Retina (tissue), 1 donor: ENCODE measurements around the gene N4BP2.
"Not testable (repeated sequence)": the region's sequence is repeated elsewhere in the genome, so short reads cannot be mapped to it uniquely, and the experiment has no call there.

ENCODE experiments used
- DNase-seq: peaks from one replicate; pipeline ENCODE4 v3.0.0-alpha.2; 2016

The N4BP2 gene

DNA sequence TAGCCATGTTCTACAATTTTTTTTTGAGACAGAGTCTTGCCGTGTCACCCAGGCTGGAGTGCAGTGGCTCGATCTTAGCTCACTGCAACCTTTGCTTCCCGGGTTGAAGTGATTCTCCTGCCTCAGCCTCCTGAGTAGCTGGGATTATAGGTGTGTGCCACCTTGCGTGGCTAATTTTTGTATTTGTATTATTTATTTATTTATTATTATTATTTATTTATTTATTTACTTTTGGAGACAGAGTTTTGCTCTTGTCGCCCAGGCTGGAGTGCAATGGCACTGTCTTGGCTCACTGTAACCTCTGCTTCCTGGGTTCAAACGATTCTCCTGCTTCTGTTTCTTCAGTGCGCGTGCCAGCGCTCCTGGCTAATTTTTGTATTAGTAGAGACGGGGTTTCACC, 36.8 kb downstream of the N4BP2 start:
- not testable (repeated sequence) for DNase-seq

DNA sequence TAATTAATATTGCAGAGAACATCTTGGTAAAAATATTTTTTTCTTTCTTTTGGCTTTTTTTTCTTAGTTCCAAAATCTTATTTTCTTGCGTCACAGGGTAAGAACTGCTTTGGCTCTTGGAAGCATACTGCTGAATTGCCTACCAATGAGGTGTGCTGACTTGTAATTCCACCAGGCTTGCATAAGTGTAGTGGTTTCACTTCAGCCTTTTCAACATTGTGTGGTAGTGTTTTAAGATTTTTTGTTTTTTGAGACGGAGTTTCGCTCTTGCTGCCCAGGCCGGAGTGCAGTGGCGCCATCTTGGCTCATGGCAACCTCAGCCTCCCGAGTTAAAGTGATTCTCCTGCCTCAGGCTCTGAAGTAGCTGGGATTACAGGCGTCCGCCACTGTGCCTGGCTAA, 42.4 kb downstream of the N4BP2 start:
- no peak for DNase-seq

DNA sequence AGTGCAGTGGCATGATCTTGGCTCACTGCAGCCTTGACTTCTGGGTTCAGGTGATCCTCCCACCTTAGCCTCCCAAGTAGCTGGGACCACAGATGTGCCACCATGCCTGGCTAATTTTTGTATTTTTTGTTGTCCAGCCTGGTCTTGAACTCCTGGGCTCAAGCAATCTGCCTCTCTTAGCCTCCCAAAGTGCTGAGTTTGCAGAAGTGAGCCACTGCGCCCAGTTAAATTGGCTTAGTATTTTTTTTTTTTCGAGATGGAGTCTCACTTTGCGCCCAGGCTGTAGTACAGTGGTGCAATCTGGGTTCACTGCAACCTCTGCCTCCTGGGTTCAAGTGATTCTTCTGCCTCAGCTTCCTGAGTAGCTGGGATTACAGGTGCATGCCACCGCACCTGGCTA, 50.5 kb downstream of the N4BP2 start:
- DNase-seq: not testable (repeated sequence)

DNA sequence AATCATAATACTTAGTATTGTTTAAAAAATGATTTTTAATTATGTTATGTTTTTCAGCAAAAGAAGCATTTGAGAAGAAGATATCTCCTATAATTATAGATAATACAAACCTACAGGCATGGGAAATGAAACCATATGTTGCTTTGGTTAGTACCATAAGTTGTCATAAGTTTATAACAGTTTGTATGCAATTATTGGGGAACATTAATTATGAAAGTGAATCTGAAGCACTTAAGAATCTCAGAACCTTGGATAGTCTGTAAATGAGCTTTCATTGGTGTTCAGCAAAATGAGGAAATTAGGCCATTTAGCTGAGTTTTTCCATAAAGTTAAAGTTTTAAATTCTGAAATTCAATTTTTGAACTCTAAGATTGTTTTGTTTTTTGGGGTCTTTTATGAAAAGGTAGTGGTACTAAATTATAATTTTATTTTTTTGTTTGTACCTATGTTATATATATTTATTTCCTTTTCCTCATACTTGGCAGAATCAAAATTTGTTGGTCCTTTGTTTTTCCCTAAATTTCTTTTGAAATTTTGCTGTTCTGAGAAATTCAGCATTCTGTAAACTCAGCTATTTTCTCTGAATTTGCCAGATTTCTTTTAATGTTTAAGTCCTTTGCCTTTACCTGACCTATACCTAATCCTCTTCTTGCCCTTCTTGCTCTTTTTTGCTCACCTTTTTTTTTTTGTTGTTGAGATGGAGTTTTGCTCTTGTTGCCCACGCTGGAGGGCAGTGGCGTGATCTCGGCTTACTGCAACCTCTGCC, 55.6 kb downstream of the N4BP2 start:
- no peak for DNase-seq

DNA sequence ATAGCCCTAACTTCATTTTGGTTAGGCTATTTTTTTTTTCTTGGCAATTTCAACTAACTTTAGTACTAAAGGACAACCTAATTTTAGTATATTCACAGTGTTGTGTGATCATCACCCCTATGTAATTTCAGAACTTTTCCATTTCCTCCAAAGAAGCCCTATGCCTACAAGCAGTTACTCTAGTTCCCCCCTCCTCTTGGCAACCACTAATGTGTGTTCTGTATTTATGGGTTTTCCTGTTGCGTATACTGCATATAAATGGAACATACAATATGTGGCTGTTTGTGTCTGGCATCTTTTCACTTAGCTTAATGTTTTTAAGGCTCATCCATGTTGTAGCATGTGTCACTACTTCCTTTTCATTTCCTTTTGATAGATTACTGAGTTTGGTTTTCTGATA, 57.6 kb downstream of the N4BP2 start:
- DNase-seq: no peak

DNA sequence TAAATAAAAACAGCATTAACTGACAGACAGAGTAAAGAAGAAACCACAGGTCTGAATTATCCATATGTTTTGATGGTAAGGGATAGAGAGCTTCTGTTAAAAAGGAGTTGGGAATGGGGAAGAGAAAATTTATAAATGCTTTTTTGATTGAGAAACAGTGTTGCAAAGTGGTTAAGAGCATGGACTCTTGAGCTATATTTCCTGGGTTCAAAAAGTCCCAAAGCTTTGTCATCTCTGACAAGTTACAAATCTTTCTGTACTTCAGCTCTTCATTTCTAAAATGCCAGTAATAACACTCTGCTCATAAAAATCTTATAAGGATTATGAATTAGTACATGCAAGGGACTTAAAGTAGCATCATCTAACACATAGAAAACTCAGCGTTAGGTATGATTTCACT, 62.2 kb downstream of the N4BP2 start:
- no peak for DNase-seq

DNA sequence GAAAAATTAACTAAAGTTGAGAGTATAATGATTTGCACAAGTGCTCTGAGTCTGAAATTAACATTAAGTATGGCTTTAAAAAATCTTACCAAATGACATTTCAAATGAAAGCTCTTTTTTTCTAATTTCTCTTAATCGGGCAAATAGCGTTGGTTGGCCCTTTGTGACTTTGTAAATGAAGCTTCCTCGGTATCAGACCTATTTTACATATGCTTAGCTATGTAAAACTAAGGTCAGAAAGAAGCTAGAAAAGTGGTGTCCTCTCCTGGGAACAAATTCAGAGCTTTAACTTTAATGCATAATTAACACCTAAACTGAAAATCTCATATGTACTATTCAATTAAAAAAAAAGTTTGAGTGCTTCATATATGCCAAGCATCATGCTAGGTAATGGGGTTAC, 62.7 kb downstream of the N4BP2 start:
- DNase-seq: no peak

DNA sequence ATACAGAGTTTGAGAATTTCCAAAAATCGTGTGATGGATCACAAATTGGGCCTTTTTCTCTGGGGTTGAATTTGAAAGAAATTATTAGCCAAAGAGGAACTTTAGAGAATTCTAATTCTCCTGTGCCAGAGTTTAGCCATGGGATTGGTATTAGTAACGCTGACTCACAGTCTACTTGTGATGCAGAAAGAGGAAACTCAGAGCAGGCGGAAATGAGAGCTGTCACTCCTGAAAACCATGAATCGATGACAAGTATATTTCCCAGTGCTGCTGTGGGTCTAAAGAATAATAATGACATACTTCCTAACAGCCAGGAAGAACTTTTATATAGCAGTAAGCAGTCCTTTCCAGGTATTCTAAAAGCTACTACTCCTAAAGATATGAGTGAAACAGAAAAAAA, 64.9 kb downstream of the N4BP2 start:
- no peak for DNase-seq

DNA sequence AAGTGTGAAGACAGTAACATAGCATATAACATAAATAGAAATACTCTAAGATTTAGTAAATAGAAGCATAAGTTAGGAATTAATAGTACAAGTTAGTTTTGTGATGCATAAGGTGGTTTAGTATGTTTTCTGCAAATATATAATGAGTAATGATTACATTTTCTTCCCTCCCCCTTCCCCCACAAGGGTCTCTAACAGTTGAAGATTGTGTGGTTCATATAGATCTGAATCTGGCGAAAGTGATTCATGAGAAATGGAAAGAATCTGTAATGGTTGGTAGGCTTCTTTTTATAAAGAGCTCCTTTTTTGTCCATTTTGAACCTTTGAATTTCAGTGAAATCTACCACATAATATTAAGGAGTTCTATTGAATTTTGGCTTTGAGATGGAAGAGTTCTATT, 66.3 kb downstream of the N4BP2 start:
- DNase-seq: no peak

DNA sequence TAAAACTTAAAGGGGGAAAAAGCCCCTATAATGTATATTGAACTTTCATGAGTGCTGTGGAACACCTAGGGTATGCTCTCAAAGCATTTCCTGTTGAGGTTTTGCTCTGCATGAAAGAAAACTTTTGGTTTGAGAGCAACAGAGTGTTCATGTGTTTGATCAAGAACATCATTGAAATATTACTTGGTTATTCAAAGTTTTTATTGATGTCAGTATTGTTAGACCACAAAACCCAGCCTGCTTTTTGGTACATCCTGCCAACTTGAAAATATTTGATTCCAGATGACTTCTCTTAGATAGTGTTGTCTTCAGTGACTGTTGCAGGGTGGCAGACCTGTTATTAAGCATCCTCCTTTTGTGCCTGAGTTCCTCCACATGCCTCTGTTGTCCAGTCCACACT, 68.0 kb downstream of the N4BP2 start:
- no peak for DNase-seq

DNA sequence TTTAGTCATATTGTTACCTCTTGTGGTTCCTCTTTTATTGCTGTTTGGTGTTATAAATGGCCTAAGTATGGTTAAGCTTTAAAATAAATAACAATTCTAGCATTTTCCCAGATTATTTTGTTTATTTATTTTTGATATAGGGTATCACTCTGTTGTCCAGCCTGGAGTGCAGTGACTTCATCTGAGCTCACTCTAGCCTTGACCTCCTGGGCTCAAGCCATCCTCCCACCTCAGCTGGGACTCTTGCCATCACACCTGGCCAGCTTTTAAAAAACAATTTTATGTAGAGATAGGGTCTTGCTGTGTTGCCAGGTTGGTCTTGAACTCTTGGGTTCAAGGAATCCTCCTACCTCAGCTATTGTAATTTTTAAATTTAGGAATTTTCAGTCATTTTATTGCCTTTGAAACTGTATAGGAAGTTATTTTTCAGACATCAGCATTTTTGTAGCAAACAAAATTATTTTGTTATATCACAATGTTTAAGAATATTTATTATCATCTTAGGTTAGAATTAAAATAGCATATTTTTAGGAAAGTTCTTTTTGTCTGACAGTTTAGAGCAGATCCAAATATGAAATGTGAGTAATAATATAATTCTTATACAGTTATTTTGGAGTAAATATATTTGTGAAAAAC, 73.9 kb downstream of the N4BP2 start:
- no peak for DNase-seq

DNA sequence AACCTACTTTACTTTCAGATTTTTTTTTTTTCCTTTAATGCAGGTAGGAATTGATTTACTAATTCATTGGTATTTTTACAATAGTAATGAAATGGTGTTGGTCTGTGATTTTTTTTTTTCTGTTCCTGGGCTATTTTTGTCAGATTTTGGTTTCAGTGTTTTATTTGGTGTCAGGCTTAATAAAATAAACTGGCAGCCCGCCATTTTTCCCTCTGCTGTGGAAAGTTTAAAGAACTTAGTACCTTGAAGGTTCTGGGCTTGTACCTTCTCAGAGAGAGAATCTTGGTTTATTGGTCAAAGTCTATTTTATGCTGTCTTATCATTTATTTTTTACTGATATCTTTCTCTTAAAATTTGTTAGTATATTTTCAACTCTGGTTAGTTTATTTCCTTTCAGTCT, 76.2 kb downstream of the N4BP2 start:
- no peak for DNase-seq

DNA sequence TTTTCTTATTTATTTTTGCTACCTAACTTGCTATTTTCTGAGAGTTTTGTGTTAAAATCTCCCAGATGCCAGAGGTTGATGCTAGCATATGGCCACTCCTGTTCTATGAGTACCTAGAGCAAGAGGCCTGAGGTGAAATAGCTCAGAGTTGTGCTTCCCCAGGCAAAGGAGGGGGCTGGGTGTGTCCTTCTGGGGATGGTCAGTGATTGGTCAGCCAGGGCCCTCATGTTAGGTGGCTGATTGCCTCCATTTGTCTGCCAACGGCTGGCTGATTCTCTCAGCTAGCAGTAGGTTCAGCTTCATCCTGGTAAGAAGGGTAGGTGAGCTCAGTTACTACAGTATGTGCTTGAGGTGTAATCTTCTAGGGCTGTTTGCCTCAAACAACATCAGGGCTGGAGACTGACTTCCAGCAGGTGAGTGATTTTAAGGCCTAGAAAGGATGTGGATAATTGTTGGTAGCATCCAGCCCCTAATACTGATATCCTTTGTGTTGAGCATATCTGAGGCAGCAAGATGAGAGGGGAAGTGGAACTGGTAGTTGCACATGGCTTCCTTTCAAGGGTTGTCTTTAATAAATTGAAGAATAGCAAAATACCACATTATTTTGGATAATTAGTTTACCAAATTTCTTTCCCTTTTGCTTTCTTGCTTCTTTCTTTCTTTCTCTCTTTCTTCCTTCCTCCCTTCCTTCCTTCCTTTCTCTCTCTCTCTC, 77.7 kb downstream of the N4BP2 start:
- no peak for DNase-seq

DNA sequence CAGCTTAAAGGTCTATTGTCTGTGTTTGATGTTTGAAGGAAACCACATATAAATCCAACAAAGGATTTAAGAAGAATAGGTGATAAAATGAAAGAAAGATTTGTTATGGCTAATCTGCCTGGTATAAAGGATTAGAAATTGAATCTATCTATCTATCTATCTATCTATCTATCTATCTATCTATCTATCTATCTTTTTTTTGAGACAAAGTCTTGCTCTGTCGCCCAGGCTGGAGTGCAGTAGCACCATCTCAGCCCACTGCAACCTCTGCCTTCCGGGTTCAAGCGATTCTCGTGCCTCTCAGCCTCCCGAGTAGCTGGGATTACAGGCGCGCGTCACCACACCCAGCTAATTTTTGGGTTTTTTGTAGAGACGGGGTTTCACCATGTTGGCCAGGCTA, 79.6 kb downstream of the N4BP2 start:
- not testable (repeated sequence) for DNase-seq

DNA sequence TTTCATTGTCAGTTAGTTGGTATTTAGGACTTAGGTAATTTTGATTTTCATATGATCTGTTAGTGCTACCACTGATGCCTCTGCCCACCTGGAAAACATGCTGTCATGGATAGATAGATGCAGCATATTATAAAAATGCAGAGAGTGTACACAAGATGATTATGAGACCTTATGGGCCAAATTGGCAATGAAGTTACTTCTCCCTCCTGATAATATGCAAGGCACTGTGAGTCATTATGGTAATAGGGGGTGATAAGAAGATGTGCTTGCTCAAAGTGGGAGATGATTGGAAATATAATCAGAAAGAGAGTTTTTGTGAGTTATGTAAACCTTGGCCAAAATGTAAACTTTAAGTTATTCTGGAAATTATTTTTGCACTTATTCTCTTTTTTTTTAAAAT, 83.5 kb downstream of the N4BP2 start:
- no peak for DNase-seq

DNA sequence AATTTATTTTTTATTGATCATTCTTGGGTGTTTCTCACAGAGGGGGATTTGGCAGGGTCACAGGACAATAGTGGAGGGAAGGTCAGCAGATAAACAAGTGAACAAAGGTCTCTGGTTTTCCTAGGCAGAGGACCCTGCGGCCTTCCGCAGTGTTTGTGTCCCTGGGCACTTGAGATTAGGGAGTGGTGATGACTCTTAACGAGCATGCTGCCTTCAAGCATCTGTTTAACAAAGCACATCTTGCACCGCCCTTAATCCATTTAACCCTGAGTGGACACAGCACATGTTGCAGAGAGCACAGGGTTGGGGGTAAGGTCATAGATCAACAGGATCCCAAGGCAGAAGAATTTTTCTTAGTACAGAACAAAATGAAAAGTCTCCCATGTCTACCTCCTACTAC, 83.9 kb downstream of the N4BP2 start:
- not testable (repeated sequence) for DNase-seq

DNA sequence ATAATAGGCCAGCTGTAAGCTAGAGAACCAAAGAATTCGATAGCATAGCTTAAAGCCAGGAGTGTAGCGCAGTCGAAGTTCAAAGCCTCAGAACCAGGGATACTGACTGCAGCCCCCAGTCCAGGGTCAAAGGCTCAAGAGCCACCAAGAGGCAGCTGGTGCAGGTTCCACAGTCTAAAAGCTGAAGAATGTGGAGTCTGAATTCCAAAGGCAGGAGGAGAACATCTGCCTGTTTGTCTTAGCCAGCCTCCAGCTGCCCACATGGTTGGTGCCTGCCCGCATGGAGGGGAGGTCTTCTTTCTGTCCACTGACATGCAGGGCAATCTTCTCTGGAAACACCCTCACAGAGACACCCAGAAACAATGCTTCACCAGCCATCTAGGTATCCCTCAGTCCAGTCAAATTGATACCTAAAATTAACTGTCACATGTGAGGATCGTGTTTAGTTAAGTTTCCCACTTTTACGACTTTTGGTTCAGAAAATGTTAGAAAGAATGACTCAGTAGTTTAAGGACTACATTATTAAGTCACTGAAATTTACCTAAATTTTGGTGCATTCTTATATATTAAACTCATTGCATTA, 87.4 kb downstream of the N4BP2 start:
- DNase-seq: no peak

DNA sequence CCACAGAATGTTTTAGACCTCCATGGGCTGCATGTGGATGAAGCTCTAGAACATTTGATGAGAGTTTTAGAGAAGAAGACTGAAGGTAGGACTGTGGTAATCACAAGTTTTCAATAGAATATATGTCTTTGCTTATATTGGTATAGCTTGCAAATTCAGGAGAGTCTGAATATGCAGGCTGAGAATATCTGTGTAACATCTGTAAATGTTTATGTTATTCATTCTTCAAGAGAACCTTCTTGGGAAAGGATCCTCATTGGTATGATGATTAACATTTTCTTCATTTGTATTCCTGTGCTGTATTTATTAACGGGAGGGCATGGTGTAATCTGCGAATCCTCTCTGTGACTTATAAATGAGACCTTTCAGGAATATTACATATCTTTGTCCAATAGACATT, 88.1 kb downstream of the N4BP2 start:
- no peak for DNase-seq

DNA sequence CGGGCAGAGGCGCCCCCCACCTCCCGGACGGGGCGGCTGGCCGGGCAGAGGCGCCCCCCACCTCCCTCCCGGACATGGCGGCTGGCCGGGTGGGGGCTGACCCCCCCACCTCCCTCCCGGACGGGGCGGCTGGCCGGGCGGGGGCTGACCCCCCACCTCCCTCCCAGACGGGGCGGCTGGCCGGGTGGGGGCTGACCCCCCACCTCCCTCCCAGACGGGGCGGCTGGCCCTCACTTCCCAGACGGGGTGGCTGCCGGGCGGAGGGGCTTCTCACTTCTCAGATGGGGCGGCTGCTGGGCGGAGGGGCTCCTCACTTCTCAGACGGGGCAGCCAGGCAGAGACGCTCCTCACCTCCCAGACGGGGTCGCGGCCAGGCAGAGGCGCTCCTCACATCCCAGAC, 90.8 kb downstream of the N4BP2 start:
- DNase-seq: not testable (repeated sequence)

DNA sequence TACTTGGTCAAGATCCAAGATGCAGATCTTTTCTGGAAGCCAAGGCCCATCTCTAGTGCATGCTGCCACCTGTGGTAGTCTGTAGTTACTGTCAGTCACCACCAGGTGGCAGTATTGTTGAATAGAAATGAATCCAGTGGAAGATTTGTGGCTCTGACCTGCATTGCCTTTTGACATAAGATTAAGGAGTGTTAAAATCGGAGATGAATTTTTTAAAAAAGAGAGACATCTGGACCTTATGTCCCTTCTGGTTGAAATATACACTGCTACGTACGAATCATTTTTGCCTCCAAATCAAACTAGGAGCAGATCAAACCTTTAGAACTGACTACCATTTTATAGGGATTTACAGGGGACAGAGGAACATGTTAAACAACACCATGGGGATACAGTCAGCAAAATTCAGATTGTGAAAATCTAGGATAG, 93.3 kb downstream of the N4BP2 start:
- DNase-seq: peak; percentile 43

DNA sequence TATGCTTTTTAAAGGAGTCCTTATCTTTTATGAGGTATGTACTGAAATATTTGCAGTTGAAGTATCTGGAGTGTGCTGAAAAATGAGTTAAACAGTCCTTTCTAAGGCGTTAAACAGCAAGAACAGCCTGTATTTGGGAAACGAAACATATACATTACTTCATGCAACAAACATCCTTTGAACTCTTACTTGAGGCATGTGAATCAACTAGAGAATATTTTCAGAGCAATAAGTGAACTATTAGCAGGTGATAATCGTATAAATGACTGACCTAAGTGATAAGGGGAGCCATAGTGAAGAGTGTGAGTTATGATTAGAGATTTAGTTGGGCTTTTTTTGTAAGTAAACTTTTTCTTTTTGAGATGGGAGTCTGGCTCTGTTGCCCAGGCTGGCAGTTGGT, 94.3 kb downstream of the N4BP2 start:
- no peak for DNase-seq

DNA sequence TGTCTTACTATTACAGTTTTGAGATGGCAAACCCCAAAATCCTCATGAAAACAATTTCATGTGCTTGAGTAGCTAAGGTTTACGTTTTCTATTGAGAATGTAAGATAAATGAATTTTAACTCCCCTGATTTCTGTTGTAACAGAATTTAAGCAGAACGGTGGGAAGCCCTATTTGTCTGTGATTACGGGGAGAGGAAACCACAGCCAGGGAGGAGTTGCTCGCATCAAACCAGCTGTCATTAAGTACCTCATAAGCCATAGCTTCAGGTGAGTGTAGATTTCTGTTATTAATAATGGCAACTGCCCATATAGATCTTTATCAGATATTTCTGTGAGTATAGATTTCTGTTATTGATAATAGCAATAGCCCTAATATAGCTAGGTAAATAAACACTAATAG, 96.0 kb downstream of the N4BP2 start:
- DNase-seq: no peak

DNA sequence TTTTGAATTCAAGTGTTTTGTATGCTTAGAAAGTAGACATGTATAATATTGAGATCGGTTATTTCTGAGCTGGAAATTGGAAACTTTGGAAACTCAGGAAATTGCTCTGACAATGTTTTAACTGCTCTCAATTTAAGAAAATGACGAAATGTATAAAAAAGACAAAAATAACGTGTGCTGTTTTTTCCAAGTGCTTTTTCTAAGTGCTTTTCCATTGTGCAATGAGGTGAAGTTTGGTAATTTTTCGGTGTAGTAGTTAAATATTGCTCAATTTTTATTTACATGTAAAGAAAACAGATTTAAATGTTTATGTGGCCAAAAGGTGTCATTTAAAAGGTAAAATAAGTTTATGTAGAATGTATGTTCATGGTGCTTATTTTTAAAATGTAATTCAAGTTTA, 100.8 kb downstream of the N4BP2 start:
- no peak for DNase-seq

DNA sequence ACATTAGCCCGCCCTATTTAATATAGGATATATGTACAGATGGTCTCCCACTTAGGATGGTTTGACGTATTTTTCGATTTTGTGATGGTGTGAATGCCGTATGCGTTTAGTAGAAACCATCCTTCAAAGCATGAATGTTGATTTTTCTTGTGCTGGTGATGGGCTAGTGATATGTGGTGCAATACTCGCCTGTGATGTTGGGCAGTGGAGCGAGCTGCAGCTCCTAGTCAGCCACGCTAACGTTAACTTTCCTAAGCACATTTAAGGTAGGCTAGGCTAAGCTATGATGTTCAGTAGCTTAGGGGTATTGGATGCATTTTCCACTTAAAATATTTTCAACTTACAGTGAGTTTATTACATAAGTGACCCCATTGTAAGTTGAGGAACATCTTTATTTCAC, 103.6 kb downstream of the N4BP2 start:
- DNase-seq: no peak
